Smooth muscle cell of the coronary artery (primary cell): Measurements from ENCODE around the gene PRPH2. TPM values are rescaled to one million over a fixed set of nuclear protein-coding genes. Genes with fewer than 3 reads are reported as not detected.

Experiments used
- total RNA-seq: library from RNA; depleted of rRNA; stranded (reverse); fragments of >200 nt; gene quantifications from 2 replicates; pipeline ENCODE4 v1.2.3, GENCODE V29; 2014; ENCODE audit warnings: low replicate concordance

The PRPH2 gene
- total RNA-seq: 0.30 and 2.2 TPM in 2 replicates

DNA sequence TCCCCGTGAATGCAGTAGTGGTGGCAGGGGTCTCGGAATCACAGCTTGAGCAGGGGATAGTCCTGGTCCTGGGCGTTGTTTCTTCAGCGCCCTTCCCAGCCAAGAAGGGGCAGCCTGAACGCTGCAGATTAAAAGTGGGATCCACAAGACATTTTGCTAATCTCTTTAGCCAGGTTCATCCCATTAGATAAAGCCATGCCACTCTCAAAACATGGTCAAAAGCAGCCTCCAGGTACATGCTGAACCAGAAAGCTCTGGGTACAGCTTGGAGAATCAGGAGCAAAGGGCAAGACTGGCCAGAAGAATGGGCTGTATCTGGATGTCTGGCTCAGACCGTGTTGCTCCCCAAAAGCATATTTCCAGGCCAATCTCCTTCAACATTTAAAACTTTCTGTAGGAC lies at the start of gene PRPH2:
PRPH2 (minus strand) TSS at position 101 of the 400 bp plus-strand sequence. CDS start 263 bp downstream, outside the sequence.

DNA sequence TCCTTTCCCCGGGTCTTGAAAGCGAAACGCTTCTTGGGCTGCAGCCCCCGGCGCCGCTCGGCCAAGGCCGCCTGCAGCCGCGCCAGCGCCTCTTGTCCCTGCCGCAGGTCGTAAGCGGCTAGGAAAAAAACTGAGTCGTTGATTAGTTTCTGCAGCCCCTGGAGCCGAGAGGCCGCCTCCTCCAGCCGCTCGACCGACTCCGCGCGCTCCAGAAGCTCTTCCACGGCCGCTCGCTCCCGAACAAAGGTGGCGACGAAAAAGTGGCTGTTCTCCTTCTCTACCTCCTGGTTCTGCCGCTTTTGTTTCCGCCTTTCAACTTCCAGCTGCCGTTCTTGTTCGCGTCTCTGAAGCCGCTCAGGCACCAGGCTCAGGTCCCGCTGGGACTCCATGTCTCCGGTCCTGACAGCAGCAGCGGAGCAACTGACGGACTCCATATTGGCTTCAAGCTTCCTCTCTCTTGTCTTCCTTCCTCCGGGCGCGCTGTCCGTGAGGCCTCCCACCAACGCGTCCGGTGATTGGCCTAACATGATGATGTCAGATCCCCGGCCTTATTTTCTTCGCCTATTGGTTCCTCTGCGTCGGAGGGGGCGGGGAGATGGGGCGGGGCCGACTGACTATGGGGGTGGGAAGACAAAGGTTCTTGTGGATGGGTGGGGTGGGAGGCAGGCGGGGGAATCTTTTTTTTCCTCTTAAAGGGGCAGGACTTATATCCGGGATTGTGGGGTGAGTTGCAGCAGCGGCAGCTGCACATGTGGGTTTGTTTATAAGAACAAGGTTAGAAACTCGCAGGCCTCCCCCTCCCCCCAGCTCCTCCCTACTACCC lies 23.5 kb upstream of the PRPH2 start, which contains the start of gene TBCC:
TBCC (minus strand) TSS at position 464 of the 823 bp plus-strand sequence; CDS start at position 434, 30 bp downstream.

Other genes starting within 250 kb of the PRPH2 start
- gene UBR2, start 158.6 kb downstream of the PRPH2 start, total RNA-seq: 19.9 and 26.7 TPM in 2 replicates
- 17.9 and 29.5 TPM in 2 replicates for gene TBCC, start 23.5 kb upstream of the PRPH2 start, total RNA-seq
- gene BICRAL, start 59.5 kb upstream of the PRPH2 start, total RNA-seq: 3.4 and 4.6 TPM in 2 replicates
- gene RPL7L1, start 157.0 kb upstream of the PRPH2 start, total RNA-seq: 43.6 and 81.3 TPM in 2 replicates
- gene PTCRA, start 193.5 kb upstream of the PRPH2 start, total RNA-seq: 0.53 TPM in 1 of 2 replicates, not detected in the other
- 26.1 and 29.8 TPM in 2 replicates for gene CNPY3, start 206.9 kb upstream of the PRPH2 start, total RNA-seq
- 0.15 TPM in 1 of 2 replicates, not detected in the other for gene GNMT, start 238.2 kb upstream of the PRPH2 start, total RNA-seq